Measurements from ENCODE around the gene MAG. TPM values are rescaled to one million over a fixed set of nuclear protein-coding genes. Genes with fewer than 3 reads are reported as not detected.

MAG gene
- total RNA-seq, 1 donor from 2014 or later: 0.04 TPM

- no peak for TF ChIP-seq CTCF (IDR thresholded peaks at IDR 0.05; ENCODE audit: insufficient read depth, low read length, poor library complexity, severe bottlenecking)
- no peaks in the 10 kb centered on the region for H3K36me3 ChIP-seq (ENCODE audit: control insufficient read depth, insufficient read depth, low read length)
- peaks cover 40% of the 10 kb centered on the region for H3K27me3 ChIP-seq (ENCODE audit: control insufficient read depth, insufficient read depth, low read length)
- no peak overlapping the region for H3K4me3 ChIP-seq (ENCODE audit: low read depth, low read length)
- DNase-seq (ENCODE audit: low read depth): no peak
Observed at GRCh38 chr19:35295792-35296462, 4.0 kb downstream of the MAG start.

GRCh38 chr19:35296644-35297514, 4.9 kb downstream of the MAG start:
- no peak for TF ChIP-seq CTCF (IDR thresholded peaks at IDR 0.05; ENCODE audit: insufficient read depth, low read length, poor library complexity, severe bottlenecking)
- peaks cover 38% of the 10 kb centered on the region for H3K27me3 ChIP-seq (ENCODE audit: control insufficient read depth, insufficient read depth, low read length)
- DNase-seq (ENCODE audit: low read depth): no peak
- no peaks in the 10 kb centered on the region for H3K36me3 ChIP-seq (ENCODE audit: control insufficient read depth, insufficient read depth, low read length)
- H3K4me3 ChIP-seq (ENCODE audit: low read depth, low read length): no peak overlapping the region

- DNase-seq (ENCODE audit: low read depth): no peak
- no peak for TF ChIP-seq CTCF (IDR thresholded peaks at IDR 0.05; ENCODE audit: insufficient read depth, low read length, poor library complexity, severe bottlenecking)
- Histone ChIP-seq H3K36me3 (ENCODE audit: control insufficient read depth, insufficient read depth, low read length) (no peaks in the 10 kb centered on the region), H3K27me3 (ENCODE audit: control insufficient read depth, insufficient read depth, low read length) (peaks cover 33% of the 10 kb centered on the region), H3K4me3 (ENCODE audit: low read depth, low read length) (no peak overlapping the region)
Observed at GRCh38 chr19:35297515-35297848, 5.5 kb downstream of the MAG start.

- Histone ChIP-seq H3K36me3 (ENCODE audit: control insufficient read depth, insufficient read depth, low read length) (no peaks in the 10 kb centered on the region), H3K27me3 (ENCODE audit: control insufficient read depth, insufficient read depth, low read length) (peaks cover 32% of the 10 kb centered on the region), H3K4me3 (ENCODE audit: low read depth, low read length) (no peak overlapping the region)
- no peak for DNase-seq (ENCODE audit: low read depth)
- TF ChIP-seq CTCF (IDR thresholded peaks at IDR 0.05; ENCODE audit: insufficient read depth, low read length, poor library complexity, severe bottlenecking): no peak
Observed at GRCh38 chr19:35297922-35298321, 6.0 kb downstream of the MAG start.

- H3K36me3 ChIP-seq (ENCODE audit: control insufficient read depth, insufficient read depth, low read length): no peaks in the 10 kb centered on the region
Observed at GRCh38 chr19:35298561-35298972, 6.6 kb downstream of the MAG start.

More at GRCh38 chr19:35298561-35298972, 6.6 kb downstream of the MAG start:
- Histone ChIP-seq H3K4me3 (ENCODE audit: low read depth, low read length) (no peak overlapping the region), H3K27me3 (ENCODE audit: control insufficient read depth, insufficient read depth, low read length) (peaks cover 25% of the 10 kb centered on the region)
- TF ChIP-seq CTCF (IDR thresholded peaks at IDR 0.05; ENCODE audit: insufficient read depth, low read length, poor library complexity, severe bottlenecking): no peak
- no peak for DNase-seq (ENCODE audit: low read depth)

All from kidney epithelial cell (primary cell).